ENCODE data around the gene PRPH.
A peak's percentile ranks its signal among the peaks of the same experiment; 100 is the strongest.
"Not testable (repeated sequence)": the region's sequence is repeated elsewhere in the genome, so short reads cannot be mapped to it uniquely, and the experiment has no call there.

PRPH gene

GRCh38 chr12:49295082-49295936, at the start of gene PRPH:
TSS of gene PRPH (plus strand) at chr12:49295147. CDS start at chr12:49295201, 54 bp downstream.
- DNase-seq = peak; percentile 35

- DNase-seq = no peak
Measured at GRCh38 chr12:49251357-49251756, 43.6 kb upstream of the PRPH start.

GRCh38 chr12:49253033-49253623, 41.8 kb upstream of the PRPH start:
- DNase-seq = no peak

DNA sequence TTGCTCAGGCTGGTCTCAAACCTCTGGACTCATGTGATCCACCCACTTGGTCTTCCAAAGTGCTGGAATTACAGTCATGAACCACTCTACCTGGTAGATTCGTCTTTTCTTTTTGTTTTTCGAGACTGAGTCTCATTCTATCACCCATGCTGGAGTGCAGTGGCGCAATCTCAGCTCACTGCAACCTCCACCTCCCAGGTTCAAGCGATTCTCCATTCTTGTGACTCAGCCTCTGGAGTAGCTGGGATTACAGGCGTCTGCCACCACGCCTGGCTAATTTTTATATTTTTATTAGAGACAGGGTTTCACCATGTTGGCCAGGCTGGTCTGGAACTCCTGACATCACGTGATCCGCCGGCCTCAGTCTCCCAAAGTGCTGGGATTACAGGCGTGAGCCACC, 39.5 kb upstream of the PRPH start:
- not testable (repeated sequence) for DNase-seq

DNA sequence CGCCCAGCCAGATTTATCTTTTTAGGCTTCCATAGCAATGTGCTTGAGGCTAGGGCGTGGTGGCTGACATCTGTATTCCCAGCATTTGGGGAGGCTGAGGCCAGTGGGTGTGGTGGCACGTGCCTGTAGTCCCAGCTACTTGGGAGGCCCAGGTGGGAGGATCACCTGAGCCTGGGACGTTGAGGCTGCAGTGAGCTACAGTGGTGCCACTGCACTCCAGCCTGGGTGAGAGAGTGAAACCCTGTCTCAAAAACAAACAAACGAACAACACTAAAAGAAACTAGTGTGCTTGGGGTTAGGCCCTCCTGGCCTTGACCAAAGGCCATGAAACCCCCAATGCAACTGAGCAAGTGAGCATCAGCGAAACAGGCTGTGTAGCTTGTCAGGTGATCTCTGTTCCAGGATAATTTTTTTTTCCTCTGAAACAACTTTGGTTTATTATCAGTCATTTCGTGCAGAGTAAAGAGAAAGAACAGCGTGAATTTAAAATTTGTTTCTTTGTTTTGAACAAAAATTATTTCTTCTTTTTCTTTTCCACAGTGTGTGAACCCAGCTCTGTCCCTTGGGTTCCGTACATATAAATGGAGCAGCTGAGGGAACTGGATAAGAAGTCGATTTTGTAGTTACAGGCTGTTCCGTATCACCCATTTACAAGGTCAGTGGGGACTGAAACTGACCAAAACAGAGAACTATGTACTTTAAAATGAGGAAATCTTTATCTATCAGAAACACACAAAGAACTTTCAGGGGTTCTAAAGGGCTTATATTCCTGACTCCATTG, 38.9 kb upstream of the PRPH start:
- DNase-seq = no peak

DNA sequence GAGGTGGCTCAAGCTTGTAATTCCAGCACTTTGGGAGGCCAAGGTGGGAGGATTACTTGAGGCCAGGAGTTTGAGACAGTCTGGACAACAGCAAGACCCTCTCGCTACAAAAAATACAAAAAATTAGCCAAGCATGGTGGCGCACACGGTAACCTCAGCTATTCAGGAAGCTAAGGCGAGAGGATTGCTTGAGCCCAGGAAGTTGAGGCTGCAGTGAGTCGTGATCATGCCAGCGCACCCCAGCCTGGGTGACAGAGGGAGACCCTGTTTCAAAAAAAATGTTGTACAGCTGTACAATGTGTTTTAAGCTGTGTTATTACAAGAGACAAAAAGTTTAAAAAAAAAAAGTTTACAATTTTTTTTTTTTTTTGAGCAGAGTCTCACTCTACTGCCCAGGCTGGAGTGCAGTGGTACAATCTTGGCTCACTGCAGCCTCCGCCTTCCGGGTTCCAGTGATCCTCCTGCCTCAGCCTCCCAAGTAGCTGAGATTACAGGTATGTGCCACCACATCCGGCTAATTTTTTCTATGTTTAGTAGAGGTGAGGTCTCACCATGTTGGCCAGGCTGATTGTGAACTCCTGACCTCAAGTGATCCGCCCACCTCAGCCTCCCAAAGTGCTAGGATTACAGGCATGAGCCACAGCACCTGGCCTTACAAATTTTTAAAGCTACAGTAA, 37.3 kb upstream of the PRPH start:
- not testable (repeated sequence) for DNase-seq

GRCh38 chr12:49259452-49259851, 35.5 kb upstream of the PRPH start:
- no peak for DNase-seq

DNA sequence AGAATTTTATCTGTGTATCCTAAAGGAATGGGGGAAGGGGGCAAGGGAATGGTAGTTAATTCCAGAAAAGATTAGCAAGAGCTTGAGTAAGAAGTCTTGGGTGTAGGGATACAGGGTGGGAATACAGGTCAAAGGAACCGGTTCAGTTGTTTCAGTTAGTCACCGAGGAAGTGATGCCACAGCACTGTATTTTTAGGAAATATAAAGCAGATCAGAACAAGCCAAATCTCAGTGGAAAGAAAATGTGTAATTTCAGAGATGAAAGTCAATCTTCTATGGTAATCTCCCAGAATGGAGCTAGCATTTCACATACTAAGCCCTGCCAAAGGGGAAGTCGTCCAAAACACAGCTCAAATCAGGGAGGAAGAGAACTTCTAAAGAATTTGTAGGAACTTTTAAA, 34.8 kb upstream of the PRPH start:
- DNase-seq = peak; percentile 62

DNA sequence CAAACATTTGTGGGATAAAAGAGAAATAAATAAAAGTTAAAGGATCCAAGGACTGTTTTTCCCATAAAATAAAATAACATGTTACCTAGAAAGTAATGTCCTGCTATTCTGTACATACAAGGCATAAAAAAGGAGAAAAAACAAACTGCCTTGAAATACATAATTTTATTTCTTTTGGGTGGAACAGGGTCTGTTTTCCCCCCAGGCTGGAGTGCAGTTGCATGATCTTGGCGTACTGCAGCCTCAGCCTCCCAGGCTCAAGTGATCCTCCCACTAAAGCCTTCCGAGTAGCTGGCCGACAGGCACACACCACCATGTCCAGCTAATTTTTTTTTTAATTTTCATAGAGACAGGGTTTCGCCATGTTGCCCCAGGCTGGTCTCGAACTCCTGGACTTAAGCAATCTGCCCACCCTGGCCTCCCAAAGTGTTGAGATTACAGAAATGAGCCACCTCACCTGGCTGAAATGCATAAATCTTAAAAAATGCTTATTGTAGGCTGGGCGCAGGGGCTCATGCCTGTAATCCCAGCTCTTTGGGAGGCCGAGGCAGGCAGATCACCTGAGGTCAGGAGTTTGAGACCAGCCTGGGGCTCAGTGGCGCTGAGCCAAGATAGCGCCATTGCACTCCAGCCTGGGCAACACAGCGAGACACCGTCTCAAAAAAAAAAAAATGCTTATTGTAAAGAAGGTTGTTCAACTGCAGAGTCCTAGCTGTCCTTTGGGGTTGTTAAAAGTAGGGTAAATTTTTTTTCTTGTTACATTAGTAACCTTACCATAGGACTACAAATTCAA, 34.2 kb upstream of the PRPH start:
- no peak for DNase-seq

- no peak for DNase-seq
Measured at GRCh38 chr12:49261721-49262120, 33.2 kb upstream of the PRPH start.

GRCh38 chr12:49263400-49263763, 31.6 kb upstream of the PRPH start:
- no peak for DNase-seq

DNA sequence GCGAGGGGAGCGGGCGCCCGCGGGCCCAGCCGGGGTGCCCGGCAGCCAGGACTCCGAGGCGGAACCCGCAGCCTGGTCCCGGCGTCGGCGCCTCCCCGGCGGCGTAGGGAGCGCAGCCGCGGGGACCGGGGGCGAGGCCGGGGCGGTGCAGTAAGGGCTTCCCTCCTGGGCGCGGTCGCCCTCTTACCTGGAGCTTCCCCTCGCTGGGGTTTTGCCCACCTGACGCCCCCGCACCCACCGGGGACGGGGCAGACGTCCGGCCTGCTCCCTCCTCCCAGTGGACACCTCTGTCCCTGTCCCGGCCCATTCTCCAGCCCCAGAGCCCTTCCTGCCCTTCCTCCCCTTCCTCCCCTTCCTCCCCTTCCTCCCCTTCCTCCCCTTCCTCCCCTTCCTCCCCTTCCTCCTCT, 30.5 kb upstream of the PRPH start:
- DNase-seq = no peak

DNA sequence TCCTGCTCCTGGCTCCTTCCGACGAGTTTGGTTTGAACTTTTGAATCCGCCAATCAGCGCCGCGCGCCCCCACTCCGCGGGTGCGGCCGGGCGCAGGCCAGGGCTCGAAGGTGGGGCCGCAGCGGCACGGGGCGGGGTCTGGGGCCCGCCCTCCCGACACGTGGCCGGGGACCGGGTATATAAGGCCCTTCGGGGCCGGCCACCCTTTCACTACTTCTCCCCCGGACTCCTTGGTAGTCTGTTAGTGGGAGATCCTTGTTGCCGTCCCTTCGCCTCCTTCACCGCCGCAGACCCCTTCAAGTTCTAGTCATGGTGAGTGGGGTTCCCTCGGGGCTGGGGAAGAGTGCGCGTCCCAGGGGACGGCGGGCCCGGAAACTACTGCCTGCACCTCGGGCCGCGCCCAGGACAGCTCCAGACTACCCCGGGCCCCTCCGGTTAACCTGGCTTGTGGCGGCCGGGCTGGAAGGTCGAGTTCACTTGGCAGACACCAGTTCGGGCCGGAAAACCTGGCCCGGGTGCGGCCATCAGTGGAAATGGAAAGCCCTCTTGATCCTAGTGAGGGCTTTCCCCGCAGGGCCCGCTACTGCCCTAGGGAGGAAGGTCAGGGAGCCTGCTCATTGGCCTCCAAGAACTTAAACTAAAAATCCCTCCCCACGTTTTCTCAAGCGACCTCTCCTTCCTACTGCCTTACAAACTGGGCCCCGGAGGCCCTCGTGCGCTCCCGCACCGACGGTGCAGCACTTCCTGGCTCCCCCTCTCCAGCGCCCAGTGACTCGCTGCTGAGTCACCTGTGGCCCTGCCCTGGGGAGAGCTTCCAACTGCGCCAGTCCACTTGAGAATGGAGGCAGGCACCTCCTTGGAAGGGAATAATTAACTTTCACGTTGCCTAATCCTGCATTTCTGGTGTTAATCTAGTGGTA, 29.8 kb upstream of the PRPH start, which contains the start of gene TUBA1C:
Gene TUBA1C (plus strand): TSS at position 210 of the 920 bp plus-strand sequence. CDS start 100 bp downstream, at position 310.
- peak; percentile 94 for DNase-seq

- not testable (repeated sequence) for DNase-seq
Measured at GRCh38 chr12:49269191-49269590, 25.8 kb upstream of the PRPH start.

- no peak for DNase-seq
Measured at GRCh38 chr12:49272790-49273725, 21.9 kb upstream of the PRPH start.

DNA sequence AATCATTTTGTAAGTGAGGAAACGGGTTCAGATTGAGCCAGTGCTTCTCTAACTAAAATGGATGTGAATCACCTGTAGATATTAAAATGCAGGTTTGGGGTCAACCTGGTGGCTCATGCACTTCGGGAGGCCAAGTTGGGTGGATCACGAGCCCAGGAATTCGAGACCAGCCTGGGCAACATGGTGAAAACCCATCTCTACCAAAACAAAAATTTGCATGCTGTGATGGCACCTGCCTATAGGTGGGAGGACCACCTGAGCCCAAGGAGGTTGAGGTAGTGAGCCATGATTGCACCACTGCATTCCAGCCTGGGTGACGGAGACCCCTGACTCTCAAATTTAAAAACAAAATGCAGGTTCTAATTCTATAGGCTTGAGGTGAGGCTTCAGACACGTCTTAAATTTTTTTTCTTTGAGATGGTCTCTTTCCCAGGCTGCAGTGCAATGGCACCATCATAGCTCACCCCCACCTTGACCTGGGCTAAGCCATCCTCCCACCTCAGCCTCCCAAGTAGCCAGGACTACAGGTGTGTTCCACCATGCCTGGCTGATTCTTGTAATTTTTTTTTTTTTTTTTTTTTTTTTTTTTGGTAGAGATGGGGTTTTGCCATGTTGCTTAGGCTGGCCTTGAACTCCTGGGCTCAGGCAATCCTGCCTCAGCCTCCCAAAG, 21.1 kb upstream of the PRPH start:
- DNase-seq = no peak

DNA sequence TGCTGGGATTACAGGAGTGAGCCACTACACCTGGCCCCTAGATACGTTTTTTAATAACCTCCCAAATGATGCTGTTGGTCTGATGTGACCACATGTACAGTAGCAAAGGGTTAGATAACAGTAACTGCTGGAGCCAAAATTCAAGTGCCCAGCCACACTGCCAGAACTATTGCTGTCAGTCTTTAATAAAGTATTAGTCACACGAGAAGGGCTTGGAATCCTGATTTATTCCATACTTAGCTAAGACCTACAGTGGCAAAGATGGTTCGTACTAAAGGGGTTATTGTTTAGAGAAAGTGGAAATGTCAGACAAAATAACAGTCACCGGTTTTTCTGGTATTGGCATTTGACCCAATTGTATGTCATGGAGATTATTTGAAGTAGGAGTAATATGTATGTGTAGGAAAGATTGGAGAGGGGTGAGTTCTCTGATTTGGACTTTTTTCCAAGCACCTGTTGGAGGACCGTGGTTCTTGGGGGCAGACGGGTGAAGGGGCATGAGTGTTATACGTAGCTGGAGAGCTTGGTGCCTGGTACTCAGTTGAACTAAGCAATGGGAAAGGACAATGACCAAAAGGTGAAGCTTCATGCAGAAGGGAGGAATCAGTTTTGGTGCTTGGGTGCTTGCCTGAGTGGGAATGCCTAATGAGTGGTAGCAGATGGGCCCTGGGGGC, 20.4 kb upstream of the PRPH start:
- no peak for DNase-seq
